Lung (tissue), 12 donors: Measurements from ENCODE around the gene LARGE1. TPM values are rescaled to one million over a fixed set of nuclear protein-coding genes. Genes with fewer than 3 reads are reported as not detected.

Source experiments
- ATAC-seq: fragments of 200-7000 bp; cut with Tn5 transposase; one replicate; pipeline ENCODE4 v1.9.1; 2020; ENCODE audit warnings: moderate number of reproducible peaks; ENCODE audit not compliant: insufficient read depth, low FRiP score
- DNase-seq, 3 donors: peaks; one replicate each; pipeline ENCODE4 v3.0.0-alpha.2; 2013 to 2017
- H3K27ac ChIP-seq, 2 donors: one replicate each; pipeline ENCODE4 v1.5.1; 2013; ENCODE audit warnings: mild to moderate bottlenecking in 2 of 2, moderate library complexity in 2 of 2, control low read depth in 1 of 2, inconsistent platforms in 1 of 2, low read depth in 1 of 2, low read length in 1 of 2
- H3K27me3 ChIP-seq, 3 donors: one replicate each; pipeline ENCODE4 v1.5.1; 2013; ENCODE audit warnings: low read length in 2 of 3; ENCODE audit not compliant: control insufficient read depth in 3 of 3, insufficient read depth in 3 of 3
- H3K36me3 ChIP-seq, 4 donors: one replicate each; pipeline ENCODE4 v1.5.1; 2013; ENCODE audit warnings: low read length in 4 of 4, mild to moderate bottlenecking in 1 of 4, moderate library complexity in 1 of 4; ENCODE audit not compliant: control insufficient read depth in 4 of 4, insufficient read depth in 4 of 4
- H3K4me1 ChIP-seq, 5 donors: one replicate each; pipeline ENCODE4 v1.5.1; 2013; ENCODE audit warnings: low read length in 5 of 5, mild to moderate bottlenecking in 2 of 5, moderate library complexity in 1 of 5; ENCODE audit not compliant: control insufficient read depth in 5 of 5, insufficient read depth in 5 of 5
- H3K4me3 ChIP-seq: one replicate; pipeline ENCODE4 v1.5.1; 2013; ENCODE audit warnings: mild to moderate bottlenecking, control low read depth, moderate library complexity
- H3K9ac ChIP-seq, 2 donors: one replicate each; pipeline ENCODE4 v1.5.1; 2013; ENCODE audit warnings: low read length in 2 of 2, control low read depth in 1 of 2; ENCODE audit not compliant: insufficient read depth in 1 of 2
- H3K9me3 ChIP-seq, 4 donors: one replicate each; pipeline ENCODE4 v1.5.1; 2013; ENCODE audit warnings: low read length in 3 of 4, mild to moderate bottlenecking in 1 of 4, moderate library complexity in 1 of 4; ENCODE audit not compliant: control insufficient read depth in 4 of 4, insufficient read depth in 3 of 4
- WGBS, 2 donors: extraction: QIAGEN DNeasy Blood & Tissue Kit; methylation state at CpG; one replicate each; pipeline ENCODE4 v1.1.7; 2013; 5-methylcytosine and 5-hydroxymethylcytosine counted together
- polyA plus RNA-seq, 2 donors: library from polyadenylated mRNA; stranded (reverse); fragments of 200-250 nt; gene quantifications; one replicate each; pipeline ENCODE4 v1.2.1, GENCODE V29; 2013
- total RNA-seq, 2 donors: library from RNA; depleted of rRNA in 1 of 2; stranded (reverse); fragments of >200 nt in 1 of 2; gene quantifications; one replicate each; pipeline ENCODE4 v1.2.1, GENCODE V29; 2014 to 2021
- TF ChIP-seq, protein P1 (sequence below): IDR thresholded peaks from 2 replicates; pipeline ENCODE4 v1.5.1; 2012; ENCODE audit warnings: mild to moderate bottlenecking; ENCODE audit errors: control extremely low read depth, extremely low read depth
- donor health status: control.
- donor health status: control.
- donor health status: Bipolar disorder and iron deficiency.
- donor health status: healthy.
- donor health status: DM: yes; HTN: yes; CAD: no.

LARGE1 gene
- total and polyA plus RNA-seq, 4 donors: 2.9 to 41.1 (median 15.4) TPM

- Histone ChIP-seq H3K4me3 (no peak overlapping the region), H3K9ac (peak overlapping the region in 1 of 2 donors; percentile 32), H3K9me3 (no peaks in the 10 kb centered on the region), H3K27me3 (no peaks in the 10 kb centered on the region), H3K36me3 (no peaks in the 10 kb centered on the region), H3K4me1 (peaks cover 10 to 36% (median 18%) of the 10 kb centered on the region in 5 donors), H3K27ac (no peak overlapping the region)
- ATAC-seq (no peak), DNase-seq (peak; percentile 21 to 82 (median 78))
- TF ChIP-seq, protein P1, sequence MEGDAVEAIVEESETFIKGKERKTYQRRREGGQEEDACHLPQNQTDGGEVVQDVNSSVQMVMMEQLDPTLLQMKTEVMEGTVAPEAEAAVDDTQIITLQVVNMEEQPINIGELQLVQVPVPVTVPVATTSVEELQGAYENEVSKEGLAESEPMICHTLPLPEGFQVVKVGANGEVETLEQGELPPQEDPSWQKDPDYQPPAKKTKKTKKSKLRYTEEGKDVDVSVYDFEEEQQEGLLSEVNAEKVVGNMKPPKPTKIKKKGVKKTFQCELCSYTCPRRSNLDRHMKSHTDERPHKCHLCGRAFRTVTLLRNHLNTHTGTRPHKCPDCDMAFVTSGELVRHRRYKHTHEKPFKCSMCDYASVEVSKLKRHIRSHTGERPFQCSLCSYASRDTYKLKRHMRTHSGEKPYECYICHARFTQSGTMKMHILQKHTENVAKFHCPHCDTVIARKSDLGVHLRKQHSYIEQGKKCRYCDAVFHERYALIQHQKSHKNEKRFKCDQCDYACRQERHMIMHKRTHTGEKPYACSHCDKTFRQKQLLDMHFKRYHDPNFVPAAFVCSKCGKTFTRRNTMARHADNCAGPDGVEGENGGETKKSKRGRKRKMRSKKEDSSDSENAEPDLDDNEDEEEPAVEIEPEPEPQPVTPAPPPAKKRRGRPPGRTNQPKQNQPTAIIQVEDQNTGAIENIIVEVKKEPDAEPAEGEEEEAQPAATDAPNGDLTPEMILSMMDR: no peak
- WGBS, 2 donors: 86 to 90% methylated on average over 15 of the region's 15 CpGs
These were observed 384.1 kb downstream of the LARGE1 start for GRCh38 chr22:33535937-33536875.

GRCh38 chr22:33529424-33530113 lies 390.7 kb downstream of the LARGE1 start:
- Histone ChIP-seq H3K9ac (no peak overlapping the region), H3K36me3 (no peaks in the 10 kb centered on the region), H3K9me3 (no peaks in the 10 kb centered on the region), H3K4me3 (no peak overlapping the region), H3K27ac (peak overlapping the region in 1 of 2 donors; percentile 41), H3K27me3 (no peaks in the 10 kb centered on the region), H3K4me1 (peaks cover 0 to 10% (median under 1%) of the 10 kb centered on the region in 5 donors)
- 76 to 84% methylated on average over 9 of the region's 9 CpGs for WGBS, 2 donors
- TF ChIP-seq, protein P1: no peak
- ATAC-seq (no peak), DNase-seq (no peak)

- peaks cover 0 to 10% (median 0%) of the 10 kb centered on the region in 5 donors for H3K4me1 ChIP-seq
- no peak overlapping the region for H3K9ac ChIP-seq
- DNase-seq (no peak), ATAC-seq (no peak)
- whole genome bisulfite sequencing, 2 donors: 74 to 94% methylated on average over 3 of the region's 3 CpGs
- H3K9me3 ChIP-seq: no peaks in the 10 kb centered on the region
- no peaks in the 10 kb centered on the region for H3K27me3 ChIP-seq
- no peaks in the 10 kb centered on the region for H3K36me3 ChIP-seq
- TF ChIP-seq, protein P1: no peak
- H3K4me3 ChIP-seq: no peak overlapping the region
- H3K27ac ChIP-seq: no peak overlapping the region
These were observed 392.1 kb downstream of the LARGE1 start for GRCh38 chr22:33528183-33528582.
